ENCODE data around the gene NANOS1. TPM values are rescaled to one million over a fixed set of nuclear protein-coding genes. Genes with fewer than 3 reads are reported as not detected.

The NANOS1 gene
- total RNA-seq, 1 experiment from 2014 or later = 5.4 TPM

- H3K4me1 ChIP-seq (ENCODE audit: insufficient read depth, low read length) = no peaks in the 10 kb centered on the region
- no peak overlapping the region for H3K27ac ChIP-seq (ENCODE audit: low read length)
- DNase-seq (no peak), ATAC-seq (no peak)
- no peak overlapping the region for H3K9ac ChIP-seq (ENCODE audit: low read length)
- peaks cover 61% of the 10 kb centered on the region for H3K79me2 ChIP-seq (ENCODE audit: low read length)
- BruUV-seq (replicated peaks) = TSS peak; percentile 99
- ChIA-PET CTCF (no interaction called here), POLR2A (ENCODE audit: unreplicated experiment) (no interaction called here)
- H3K9me3 ChIP-seq (ENCODE audit: low read length) = no peaks in the 10 kb centered on the region
- H3K27me3 ChIP-seq (ENCODE audit: low read length) = no peaks in the 10 kb centered on the region
- no peak overlapping the region for H3K4me3 ChIP-seq (ENCODE audit: low read length)
- no peak for TF ChIP-seq EZH2phosphoT487 (IDR thresholded peaks at IDR 0.05; ENCODE audit: borderline replicate concordance, low read length)
- no peak for TF ChIP-seq CTCF (conservative IDR thresholded peaks at IDR 0.05; ENCODE audit: low read depth, low read length)
- no peak for TF ChIP-seq EZH2 (IDR thresholded peaks at IDR 0.05; ENCODE audit: low read length, unreplicated experiment)
- no peak overlapping the region for H3K4me2 ChIP-seq (ENCODE audit: low read length)
- H3F3A ChIP-seq (ENCODE audit: low read length, unreplicated experiment) = no peaks in the 10 kb centered on the region
- peaks cover 14% of the 10 kb centered on the region; the same call in 1 of the 2 replicates for H4K20me1 ChIP-seq (ENCODE audit: low read length)
- intact Hi-C loops (cut with micrococcal nuclease) = no loop called here
- no peaks in the 10 kb centered on the region for H3K9me2 ChIP-seq (replicated peaks; ENCODE audit: low read length)
- no peak overlapping the region for H2AFZ ChIP-seq (ENCODE audit: low read length)
- peaks cover 63% of the 10 kb centered on the region for H3K36me3 ChIP-seq (ENCODE audit: low read depth, low read length)
Measured at GRCh38 chr10:119042169-119042568, 12.7 kb downstream of the NANOS1 start.

- no TSS peak for BruUV-seq (replicated peaks)
Measured at GRCh38 chr10:119045561-119045960, 16.0 kb downstream of the NANOS1 start.

GRCh38 chr10:119049361-119049760, 19.8 kb downstream of the NANOS1 start:
- BruUV-seq (replicated peaks) = no TSS peak
- Histone ChIP-seq H3K9me2 (replicated peaks; ENCODE audit: low read length) (no peaks in the 10 kb centered on the region), H3K9ac (ENCODE audit: low read length) (no peak overlapping the region), H3K4me2 (ENCODE audit: low read length) (no peak overlapping the region), H4K20me1 (ENCODE audit: low read length) (peaks cover 9% of the 10 kb centered on the region; the same call in 1 of the 2 replicates), H3K9me3 (ENCODE audit: low read length) (no peaks in the 10 kb centered on the region), H3K36me3 (ENCODE audit: low read depth, low read length) (peaks cover 75% of the 10 kb centered on the region), H3K27me3 (ENCODE audit: low read length) (no peaks in the 10 kb centered on the region), H3K4me1 (ENCODE audit: insufficient read depth, low read length) (no peaks in the 10 kb centered on the region), H3K27ac (ENCODE audit: low read length) (no peak overlapping the region), H3K79me2 (ENCODE audit: low read length) (peaks cover 56% of the 10 kb centered on the region), H2AFZ (ENCODE audit: low read length) (no peak overlapping the region), H3F3A (ENCODE audit: low read length, unreplicated experiment) (no peaks in the 10 kb centered on the region), H3K4me3 (ENCODE audit: low read length) (no peak overlapping the region)
- intact Hi-C loops (cut with micrococcal nuclease) = no loop called here
- ChIA-PET CTCF (no interaction called here), POLR2A (ENCODE audit: unreplicated experiment) (no interaction called here)
- ATAC-seq (no peak), DNase-seq (no peak)
- TF ChIP-seq EZH2phosphoT487 (IDR thresholded peaks at IDR 0.05; ENCODE audit: borderline replicate concordance, low read length) (no peak), EZH2 (IDR thresholded peaks at IDR 0.05; ENCODE audit: low read length, unreplicated experiment) (no peak), CTCF (conservative IDR thresholded peaks at IDR 0.05; ENCODE audit: low read depth, low read length) (no peak)

More at GRCh38 chr10:119045561-119045960, 16.0 kb downstream of the NANOS1 start:
- Histone ChIP-seq H2AFZ (ENCODE audit: low read length) (no peak overlapping the region), H3K4me3 (ENCODE audit: low read length) (no peak overlapping the region), H4K20me1 (ENCODE audit: low read length) (peaks cover 9% of the 10 kb centered on the region; the same call in 1 of the 2 replicates), H3K4me1 (ENCODE audit: insufficient read depth, low read length) (no peaks in the 10 kb centered on the region), H3K79me2 (ENCODE audit: low read length) (peaks cover 62% of the 10 kb centered on the region), H3K36me3 (ENCODE audit: low read depth, low read length) (peaks cover 65% of the 10 kb centered on the region), H3K9me3 (ENCODE audit: low read length) (no peaks in the 10 kb centered on the region), H3K4me2 (ENCODE audit: low read length) (no peak overlapping the region), H3K9me2 (replicated peaks; ENCODE audit: low read length) (no peaks in the 10 kb centered on the region), H3F3A (ENCODE audit: low read length, unreplicated experiment) (no peaks in the 10 kb centered on the region), H3K27me3 (ENCODE audit: low read length) (no peaks in the 10 kb centered on the region), H3K9ac (ENCODE audit: low read length) (no peak overlapping the region), H3K27ac (ENCODE audit: low read length) (no peak overlapping the region)
- TF ChIP-seq EZH2phosphoT487 (IDR thresholded peaks at IDR 0.05; ENCODE audit: borderline replicate concordance, low read length) = no peak
- no peak for TF ChIP-seq EZH2 (IDR thresholded peaks at IDR 0.05; ENCODE audit: low read length, unreplicated experiment)
- ChIA-PET POLR2A (ENCODE audit: unreplicated experiment) (no interaction called here), CTCF (no interaction called here)
- ATAC-seq (no peak), DNase-seq (no peak)
- intact Hi-C loops (cut with micrococcal nuclease) = no loop called here
